ENCODE results near the gene AKR1C4.

AKR1C4 gene

DNA sequence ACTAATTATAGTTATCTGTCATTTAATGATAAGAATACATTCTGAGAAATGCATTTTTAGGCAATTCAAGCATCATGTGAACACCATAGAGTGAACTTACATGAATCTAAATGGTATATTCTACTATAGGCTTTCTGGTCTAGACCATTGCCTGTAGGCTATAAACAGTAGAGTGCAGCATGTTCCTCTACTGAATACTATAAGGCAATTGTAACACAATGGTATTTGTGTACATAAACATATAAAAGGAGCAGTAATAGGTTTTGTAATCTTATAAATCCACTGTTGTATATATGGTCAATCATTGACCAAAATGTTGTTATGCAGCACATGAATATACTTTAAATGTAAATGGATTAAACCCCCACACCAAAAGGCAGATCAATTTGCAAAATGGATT is 71.6 kb downstream of the AKR1C4 start (continued):
- TF ChIP-seq ZNF433 (tag by site-specific recombination; IDR thresholded peaks at IDR 0.05; ENCODE audit: low read depth) (no peak), ZXDB (tag by site-specific recombination; IDR thresholded peaks at IDR 0.05) (no peak), ZNF629 (tag by site-specific recombination; IDR thresholded peaks at IDR 0.05) (no peak), ZFP3 (tag by site-specific recombination; IDR thresholded peaks at IDR 0.05; ENCODE audit: low read depth) (no peak), ZNF571 (tag by site-specific recombination; IDR thresholded peaks at IDR 0.05) (no peak), ZNF214 (tag by site-specific recombination; IDR thresholded peaks at IDR 0.05; ENCODE audit: borderline replicate concordance) (no peak)
- TF ChIP-seq, protein P1, sequence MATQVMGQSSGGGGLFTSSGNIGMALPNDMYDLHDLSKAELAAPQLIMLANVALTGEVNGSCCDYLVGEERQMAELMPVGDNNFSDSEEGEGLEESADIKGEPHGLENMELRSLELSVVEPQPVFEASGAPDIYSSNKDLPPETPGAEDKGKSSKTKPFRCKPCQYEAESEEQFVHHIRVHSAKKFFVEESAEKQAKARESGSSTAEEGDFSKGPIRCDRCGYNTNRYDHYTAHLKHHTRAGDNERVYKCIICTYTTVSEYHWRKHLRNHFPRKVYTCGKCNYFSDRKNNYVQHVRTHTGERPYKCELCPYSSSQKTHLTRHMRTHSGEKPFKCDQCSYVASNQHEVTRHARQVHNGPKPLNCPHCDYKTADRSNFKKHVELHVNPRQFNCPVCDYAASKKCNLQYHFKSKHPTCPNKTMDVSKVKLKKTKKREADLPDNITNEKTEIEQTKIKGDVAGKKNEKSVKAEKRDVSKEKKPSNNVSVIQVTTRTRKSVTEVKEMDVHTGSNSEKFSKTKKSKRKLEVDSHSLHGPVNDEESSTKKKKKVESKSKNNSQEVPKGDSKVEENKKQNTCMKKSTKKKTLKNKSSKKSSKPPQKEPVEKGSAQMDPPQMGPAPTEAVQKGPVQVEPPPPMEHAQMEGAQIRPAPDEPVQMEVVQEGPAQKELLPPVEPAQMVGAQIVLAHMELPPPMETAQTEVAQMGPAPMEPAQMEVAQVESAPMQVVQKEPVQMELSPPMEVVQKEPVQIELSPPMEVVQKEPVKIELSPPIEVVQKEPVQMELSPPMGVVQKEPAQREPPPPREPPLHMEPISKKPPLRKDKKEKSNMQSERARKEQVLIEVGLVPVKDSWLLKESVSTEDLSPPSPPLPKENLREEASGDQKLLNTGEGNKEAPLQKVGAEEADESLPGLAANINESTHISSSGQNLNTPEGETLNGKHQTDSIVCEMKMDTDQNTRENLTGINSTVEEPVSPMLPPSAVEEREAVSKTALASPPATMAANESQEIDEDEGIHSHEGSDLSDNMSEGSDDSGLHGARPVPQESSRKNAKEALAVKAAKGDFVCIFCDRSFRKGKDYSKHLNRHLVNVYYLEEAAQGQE (tag by site-specific recombination; IDR thresholded peaks at IDR 0.05): no peak
